Measurements from ENCODE around the gene OVOL1.

OVOL1 gene

GRCh38 chr11:65777821-65778361 lies 9.0 kb upstream of the OVOL1 start:
- DNase-seq (ENCODE audit: low read depth), result no peak

GRCh38 chr11:65778431-65778900 lies 8.4 kb upstream of the OVOL1 start:
- no peak for DNase-seq (ENCODE audit: low read depth)

- DNase-seq (ENCODE audit: low read depth), result no peak
These were observed 7.8 kb upstream of the OVOL1 start for GRCh38 chr11:65778901-65779668.

- no peak for DNase-seq (ENCODE audit: low read depth)
These were observed 7.3 kb upstream of the OVOL1 start for GRCh38 chr11:65779669-65779918.

- DNase-seq (ENCODE audit: low read depth), result peak; percentile 66
These were observed 6.7 kb upstream of the OVOL1 start for GRCh38 chr11:65779919-65780769.

- peak; percentile 68 for DNase-seq (ENCODE audit: low read depth)
These were observed 6.1 kb upstream of the OVOL1 start, which contains the start of gene AP5B1 for GRCh38 chr11:65780770-65781151. AP5B1 (minus strand) TSS chr11:65780976; CDS start chr11:65780591, 385 bp downstream.

- DNase-seq (ENCODE audit: low read depth), result no peak
These were observed 5.5 kb upstream of the OVOL1 start for GRCh38 chr11:65781152-65781961.

- DNase-seq (ENCODE audit: low read depth), result no peak
These were observed 4.7 kb upstream of the OVOL1 start for GRCh38 chr11:65781962-65782815.

- DNase-seq (ENCODE audit: low read depth), result no peak
These were observed 4.0 kb upstream of the OVOL1 start for GRCh38 chr11:65782816-65783228.

GRCh38 chr11:65785319-65786007 lies 1.4 kb upstream of the OVOL1 start:
- DNase-seq (ENCODE audit: low read depth), result no peak

- DNase-seq (ENCODE audit: low read depth), result no peak
These were observed 666 bp upstream of the OVOL1 start for GRCh38 chr11:65786008-65786785.

- no peak for DNase-seq (ENCODE audit: low read depth)
These were observed 1.1 kb downstream of the OVOL1 start for GRCh38 chr11:65787649-65788622.

- no peak for DNase-seq (ENCODE audit: low read depth)
These were observed 2.0 kb downstream of the OVOL1 start for GRCh38 chr11:65788821-65789220.

- DNase-seq (ENCODE audit: low read depth), result no peak
These were observed 2.6 kb downstream of the OVOL1 start for GRCh38 chr11:65789230-65790103.

- DNase-seq (ENCODE audit: low read depth), result no peak
These were observed 3.4 kb downstream of the OVOL1 start for GRCh38 chr11:65790104-65790901.

- DNase-seq (ENCODE audit: low read depth), result no peak
These were observed 4.2 kb downstream of the OVOL1 start for GRCh38 chr11:65790902-65791650.
